PFSK-1 (cell line): ENCODE measurements around the gene TPK1.

Experiments used
- FOXP2 ChIP-seq: optimal IDR thresholded peaks from 2 replicates; pipeline ENCODE3; 2011; ENCODE audit warnings: borderline replicate concordance, control low read depth, inconsistent platforms; ENCODE audit not compliant: insufficient read depth; ENCODE audit errors: extremely low read length, extremely low read depth
- POLR2AphosphoS5 ChIP-seq: IDR thresholded peaks from 2 replicates; pipeline ENCODE4 v1.6.1; 2012; ENCODE audit warnings: low read depth, mild to moderate bottlenecking, control low read depth, low read length, moderate library complexity
- SIN3A ChIP-seq: IDR thresholded peaks from 2 replicates; pipeline ENCODE4 v1.6.1; 2012; ENCODE audit warnings: mild to moderate bottlenecking, low read length, moderate library complexity, borderline replicate concordance; ENCODE audit not compliant: insufficient read depth
- TAF1 ChIP-seq: IDR thresholded peaks from 2 replicates; pipeline ENCODE4 v1.6.1; 2012; ENCODE audit warnings: low read length, control low read depth, borderline replicate concordance; ENCODE audit not compliant: insufficient read depth
- TF ChIP-seq, protein P1 (sequence below), 2 experiments: IDR thresholded peaks; 2 replicates each; pipeline versions ENCODE4 v1.6.1 to v1.8.0; 2011 to 2012; ENCODE audit warnings: low read depth in 2 of 2, low read length in 2 of 2, control low read depth in 1 of 2, inconsistent platforms in 1 of 2, mild to moderate bottlenecking in 1 of 2, moderate library complexity in 1 of 2; ENCODE audit not compliant: insufficient read depth in 1 of 2

TPK1 gene

DNA sequence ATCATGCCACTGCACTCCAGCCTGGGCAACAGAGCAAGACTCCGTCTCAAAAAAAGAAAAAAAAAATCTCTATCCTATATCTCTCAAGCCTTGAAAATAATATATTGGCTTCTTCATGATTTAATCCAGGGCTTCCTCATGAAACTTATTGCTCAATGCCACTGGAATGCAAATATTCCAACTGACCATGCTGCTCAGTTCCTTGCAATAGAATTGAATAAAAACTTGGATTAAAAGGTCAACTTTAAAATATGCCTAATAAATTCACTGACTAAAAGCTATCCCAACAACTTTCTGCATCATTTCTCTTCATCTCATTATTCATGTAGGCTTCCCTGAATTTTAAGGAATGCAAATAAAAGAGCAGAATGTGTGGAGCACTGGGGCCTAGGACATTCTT is 390.3 kb downstream of the TPK1 start:
- TF ChIP-seq TAF1, result no peak

DNA sequence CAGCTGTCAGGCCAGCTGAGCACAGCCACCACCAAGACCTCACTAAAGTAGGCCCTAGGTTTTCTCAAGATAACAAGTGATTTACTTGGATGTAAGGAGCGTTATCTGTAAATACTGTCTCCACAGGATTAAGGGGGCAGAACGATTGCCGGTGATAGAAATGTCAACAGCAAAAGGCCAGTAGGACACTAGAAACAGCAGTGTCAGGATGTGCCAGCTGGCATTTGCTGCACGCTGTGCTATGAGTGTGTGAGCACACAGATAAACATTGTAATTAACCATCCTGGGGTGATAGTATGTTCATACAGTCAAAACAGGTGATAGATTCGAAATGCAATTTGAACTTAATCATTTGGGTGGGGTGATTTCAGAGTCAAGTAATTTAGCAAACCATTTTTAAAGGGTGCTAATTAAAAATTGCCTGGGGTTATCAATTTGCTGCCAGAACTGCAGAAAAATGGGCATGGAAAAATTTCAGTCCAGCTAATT is 396.1 kb downstream of the TPK1 start:
- TF ChIP-seq FOXP2 (no peak), SIN3A (no peak)

DNA sequence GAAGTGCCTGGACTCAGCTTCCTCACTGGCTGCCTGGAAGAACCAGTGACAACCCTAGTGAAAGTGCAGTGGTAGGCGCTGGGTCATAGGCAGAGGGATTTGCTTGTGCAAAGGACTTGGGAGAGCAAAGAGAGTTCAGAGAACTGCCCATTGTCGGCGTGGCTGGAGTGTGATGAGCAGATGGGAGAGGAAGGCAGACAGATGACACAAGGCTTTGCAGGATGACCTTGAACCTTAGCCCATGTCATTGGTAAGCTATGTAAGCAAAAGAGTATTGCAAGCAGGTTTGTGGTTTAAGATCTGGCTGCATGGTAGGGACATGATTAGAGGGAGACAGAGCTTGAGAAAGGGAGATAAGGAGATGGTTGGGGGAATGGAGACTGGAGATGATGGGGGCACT is 397.1 kb downstream of the TPK1 start:
- TF ChIP-seq, protein P1, sequence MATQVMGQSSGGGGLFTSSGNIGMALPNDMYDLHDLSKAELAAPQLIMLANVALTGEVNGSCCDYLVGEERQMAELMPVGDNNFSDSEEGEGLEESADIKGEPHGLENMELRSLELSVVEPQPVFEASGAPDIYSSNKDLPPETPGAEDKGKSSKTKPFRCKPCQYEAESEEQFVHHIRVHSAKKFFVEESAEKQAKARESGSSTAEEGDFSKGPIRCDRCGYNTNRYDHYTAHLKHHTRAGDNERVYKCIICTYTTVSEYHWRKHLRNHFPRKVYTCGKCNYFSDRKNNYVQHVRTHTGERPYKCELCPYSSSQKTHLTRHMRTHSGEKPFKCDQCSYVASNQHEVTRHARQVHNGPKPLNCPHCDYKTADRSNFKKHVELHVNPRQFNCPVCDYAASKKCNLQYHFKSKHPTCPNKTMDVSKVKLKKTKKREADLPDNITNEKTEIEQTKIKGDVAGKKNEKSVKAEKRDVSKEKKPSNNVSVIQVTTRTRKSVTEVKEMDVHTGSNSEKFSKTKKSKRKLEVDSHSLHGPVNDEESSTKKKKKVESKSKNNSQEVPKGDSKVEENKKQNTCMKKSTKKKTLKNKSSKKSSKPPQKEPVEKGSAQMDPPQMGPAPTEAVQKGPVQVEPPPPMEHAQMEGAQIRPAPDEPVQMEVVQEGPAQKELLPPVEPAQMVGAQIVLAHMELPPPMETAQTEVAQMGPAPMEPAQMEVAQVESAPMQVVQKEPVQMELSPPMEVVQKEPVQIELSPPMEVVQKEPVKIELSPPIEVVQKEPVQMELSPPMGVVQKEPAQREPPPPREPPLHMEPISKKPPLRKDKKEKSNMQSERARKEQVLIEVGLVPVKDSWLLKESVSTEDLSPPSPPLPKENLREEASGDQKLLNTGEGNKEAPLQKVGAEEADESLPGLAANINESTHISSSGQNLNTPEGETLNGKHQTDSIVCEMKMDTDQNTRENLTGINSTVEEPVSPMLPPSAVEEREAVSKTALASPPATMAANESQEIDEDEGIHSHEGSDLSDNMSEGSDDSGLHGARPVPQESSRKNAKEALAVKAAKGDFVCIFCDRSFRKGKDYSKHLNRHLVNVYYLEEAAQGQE (IDR thresholded peaks at IDR 0.05; ENCODE audit: insufficient read depth in 1 of 2, low read depth in 2 of 2, low read length in 2 of 2), result no peak
- no peak for TF ChIP-seq POLR2AphosphoS5
- no peak for TF ChIP-seq TAF1
- TF ChIP-seq FOXP2, result no peak

DNA sequence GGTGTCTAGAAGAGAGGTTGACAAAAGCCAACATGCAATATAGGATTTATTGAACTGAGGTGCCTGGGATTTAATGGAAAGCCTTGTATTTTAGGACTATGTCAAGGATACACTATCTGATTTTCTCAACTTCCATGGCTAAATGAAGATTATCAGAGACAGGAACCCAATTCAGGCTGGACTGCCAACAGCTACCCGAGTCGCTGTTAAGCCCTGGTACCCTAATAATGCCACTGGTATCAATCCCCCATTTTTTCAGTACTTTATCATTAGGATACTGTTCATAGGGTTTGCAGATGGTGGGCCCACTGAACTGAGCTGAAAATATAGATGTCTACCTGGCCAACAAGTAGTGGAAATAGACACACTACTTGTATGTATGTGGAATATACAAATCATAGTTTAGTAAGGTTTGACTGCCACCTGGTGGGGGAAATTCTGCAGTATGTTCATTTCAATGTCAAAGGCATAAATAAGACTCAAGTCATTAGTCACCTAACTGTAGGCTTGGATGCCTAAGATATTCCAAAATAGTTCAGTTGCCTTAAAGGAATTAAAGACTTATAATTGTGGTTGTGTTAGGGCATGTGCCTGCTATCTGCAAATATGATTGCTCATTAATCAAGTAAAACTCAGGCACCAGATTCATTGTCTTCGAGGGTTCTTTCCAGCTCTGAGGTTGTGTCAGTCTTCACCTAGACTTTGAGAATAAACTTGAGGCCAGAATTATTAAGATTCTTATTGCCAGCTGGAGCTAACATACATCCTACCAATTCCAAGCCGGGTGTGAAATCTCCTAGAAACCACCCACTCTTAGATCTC is 398.3 kb downstream of the TPK1 start:
- TF ChIP-seq FOXP2, result no peak
- TF ChIP-seq TAF1, result no peak
- TF ChIP-seq, protein P1 (IDR thresholded peaks at IDR 0.05; ENCODE audit: insufficient read depth in 1 of 2, low read depth in 2 of 2, low read length in 2 of 2), result no peak
- no peak for TF ChIP-seq SIN3A
- no peak for TF ChIP-seq POLR2AphosphoS5

DNA sequence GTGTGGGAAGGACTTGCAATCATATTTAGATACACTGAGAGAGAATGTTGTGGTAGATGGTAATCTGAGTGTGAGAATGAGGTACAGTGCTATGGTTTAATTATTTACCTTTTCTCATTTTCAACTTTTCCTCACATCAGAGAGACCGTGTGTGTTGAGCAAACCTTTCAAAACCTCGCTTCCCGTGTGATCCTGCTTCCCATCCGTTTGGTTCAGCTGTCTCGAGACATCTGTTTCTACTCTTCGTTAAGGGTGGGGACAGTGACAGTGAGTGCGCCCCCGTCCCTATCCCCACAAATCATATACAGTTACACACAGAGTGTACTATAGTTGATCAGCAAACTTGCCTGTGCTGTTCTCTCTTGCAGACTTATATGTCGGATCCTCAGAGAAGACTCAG is 399.4 kb downstream of the TPK1 start:
- TF ChIP-seq SIN3A (no peak), POLR2AphosphoS5 (no peak), FOXP2 (no peak), TAF1 (no peak)
- TF ChIP-seq, protein P1 (IDR thresholded peaks at IDR 0.05; ENCODE audit: insufficient read depth in 1 of 2, low read depth in 2 of 2, low read length in 2 of 2), result no peak

DNA sequence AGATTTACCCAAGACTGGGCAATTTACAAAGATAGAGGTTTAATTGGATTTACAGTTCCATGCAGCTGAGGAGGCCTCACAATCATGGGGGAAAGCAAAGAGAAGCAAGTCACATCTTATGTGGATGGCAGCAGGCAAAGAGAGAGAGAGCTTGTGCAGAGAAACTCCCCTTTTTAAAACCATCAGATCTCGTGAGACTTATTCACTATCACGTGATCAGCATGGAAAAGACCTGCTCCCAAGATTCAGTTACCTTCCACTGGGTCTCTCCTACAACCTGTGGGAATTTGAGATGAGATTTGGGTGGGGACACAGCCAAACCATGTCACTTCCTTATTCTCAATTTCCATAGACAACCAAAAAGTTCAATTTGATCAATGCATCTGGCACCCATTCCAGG is 407.4 kb downstream of the TPK1 start:
- TF ChIP-seq POLR2AphosphoS5 (no peak), TAF1 (no peak), FOXP2 (no peak), SIN3A (no peak)
- TF ChIP-seq, protein P1 (IDR thresholded peaks at IDR 0.05; ENCODE audit: insufficient read depth in 1 of 2, low read depth in 2 of 2, low read length in 2 of 2), result no peak
